K562 (cell line): ENCODE results near the gene BRD3OS. TPM values are rescaled to one million over a fixed set of nuclear protein-coding genes. Genes with fewer than 3 reads are reported as not detected.

Experiments used
- CBX2 ChIP-seq: fragments of 200-600 bp; sonication (generic); IDR thresholded peaks from one replicate; pipeline ENCODE4 v1.6.1; 2012; ENCODE audit warnings: mild to moderate bottlenecking, low read length, inconsistent platforms; ENCODE audit not compliant: insufficient read depth, poor library complexity, severe bottlenecking
- FOXJ2 ChIP-seq: fragments of 200-800 bp; sonication (Bioruptor generic); IDR thresholded peaks from 2 replicates; pipeline ENCODE4 v1.6.1; 2016; ENCODE audit warnings: missing genetic modification characterization, missing compliant biosample characterization
- HCFC1 ChIP-seq: IDR thresholded peaks from 2 replicates; pipeline ENCODE4 v1.6.1; 2012; ENCODE audit warnings: low read depth, low read length, improper control_type of control experiment
- NCOA2 ChIP-seq, 2 experiments: fragments of 450-650 bp; IDR thresholded peaks; 2 replicates each; pipeline ENCODE4 v1.6.1; 2018; ENCODE audit warnings: mild to moderate bottlenecking in 2 of 2, moderate library complexity in 1 of 2; ENCODE audit not compliant: partially characterized antibody in 2 of 2
- PURB ChIP-seq: sonication (generic); formaldehyde crosslinking; IDR thresholded peaks from 2 replicates; pipeline ENCODE4 v1.9.0; 2021; ENCODE audit warnings: low read depth, mild to moderate bottlenecking, missing genetic modification reagents
- SIN3A ChIP-seq, 2 experiments: fragments of 150-350 bp in 1 of 2; IDR thresholded peaks; 2 replicates each; pipeline ENCODE4 v1.6.1; 2011 to 2016; ENCODE audit warnings: borderline replicate concordance in 2 of 2, low read depth in 2 of 2, low read length in 2 of 2, mild to moderate bottlenecking in 2 of 2, moderate library complexity in 2 of 2; ENCODE audit not compliant: control insufficient read depth in 1 of 2
- TBP ChIP-seq: optimal IDR thresholded peaks from 2 replicates; pipeline ENCODE3; 2011; ENCODE audit warnings: low read depth, low read length, improper control_type of control experiment
- THRB ChIP-seq: fragments of 450-650 bp; formaldehyde crosslinking; conservative IDR thresholded peaks from 2 replicates; pipeline ENCODE4 v1.4.0; 2022; ENCODE audit warnings: mild to moderate bottlenecking, missing genetic modification characterization
- U2AF1 ChIP-seq: fragments of 200-400 bp; formaldehyde crosslinking; optimal IDR thresholded peaks from 2 replicates; pipeline ENCODE3; 2017; ENCODE audit warnings: mild to moderate bottlenecking, low read depth, low read length, moderate library complexity
- ZNF57 ChIP-seq: fragments of 450-650 bp; formaldehyde crosslinking; IDR thresholded peaks from 2 replicates; pipeline ENCODE4 v1.4.0; 2020; ENCODE audit warnings: mild to moderate bottlenecking, moderate library complexity
- polyA plus RNA-seq, 8 experiments: library from polyadenylated mRNA; depleted of rRNA in 4 of 8; stranded (reverse) in 5 of 8; unstranded in 3 of 8; fragments of >200 nt; fragmentation: Nextera tagmentation in 2 of 8; fragmentation: Illumina TruSeq in 1 of 8; extraction: Ambion mirVana in 2 of 8; extraction: Trizol in 1 of 8; gene quantifications; 2 replicates each; pipeline versions ENCODE4 v1.2.1 to v1.2.3, GENCODE V29; 2011 to 2014; ENCODE audit warnings: inconsistent platforms in 1 of 8, missing spikeins in 1 of 8
- total RNA-seq, 7 experiments: library from RNA; depleted of rRNA in 6 of 7; stranded (reverse); fragments of >200 nt in 6 of 7; fragmentation: Illumina TruSeq in 2 of 7; extraction: Trizol in 2 of 7; gene quantifications; 2 replicates each; pipeline versions ENCODE4 v1.2.1 to v1.2.3, GENCODE V29; 2011 to 2021; ENCODE audit warnings: low replicate concordance in 1 of 7
- TF ChIP-seq, protein P1 (sequence below): fragments of 250-450 bp; sonication (Bioruptor Pico); IDR thresholded peaks from 2 replicates; pipeline ENCODE4 v1.8.0; 2021; ENCODE audit warnings: moderate library complexity, mild to moderate bottlenecking, inconsistent platforms
- TF ChIP-seq, protein P2 (sequence below): fragments of 250-450 bp; sonication (Bioruptor Pico); IDR thresholded peaks from 2 replicates; pipeline ENCODE4 v1.8.0; 2021; ENCODE audit warnings: borderline replicate concordance, mild to moderate bottlenecking, moderate library complexity; ENCODE audit not compliant: poor library complexity, severe bottlenecking
- TF ChIP-seq, protein P3 (sequence below): fragments of 450-650 bp; IDR thresholded peaks from 2 replicates; pipeline ENCODE4 v1.6.1; 2016
- TF ChIP-seq, protein P4 (sequence below): sonication (generic); formaldehyde crosslinking; IDR thresholded peaks from 2 replicates; pipeline ENCODE4 v1.8.0; 2022; ENCODE audit warnings: missing genetic modification reagents, mild to moderate bottlenecking, moderate library complexity, borderline replicate concordance
- TF ChIP-seq, protein P5 (sequence below), 2 experiments: fragments of 450-650 bp; IDR thresholded peaks; 2 replicates each; pipeline ENCODE4 v1.6.1; 2018; ENCODE audit warnings: mild to moderate bottlenecking in 2 of 2, low read depth in 1 of 2; ENCODE audit not compliant: partially characterized antibody in 2 of 2

The BRD3OS gene
- total and polyA plus RNA-seq, 9 of the 15 experiments (the other 6 are each of a cell fraction or from before 2014, with no cell fraction given), result 1.1 to 8.7 (median 5.9) TPM

DNA sequence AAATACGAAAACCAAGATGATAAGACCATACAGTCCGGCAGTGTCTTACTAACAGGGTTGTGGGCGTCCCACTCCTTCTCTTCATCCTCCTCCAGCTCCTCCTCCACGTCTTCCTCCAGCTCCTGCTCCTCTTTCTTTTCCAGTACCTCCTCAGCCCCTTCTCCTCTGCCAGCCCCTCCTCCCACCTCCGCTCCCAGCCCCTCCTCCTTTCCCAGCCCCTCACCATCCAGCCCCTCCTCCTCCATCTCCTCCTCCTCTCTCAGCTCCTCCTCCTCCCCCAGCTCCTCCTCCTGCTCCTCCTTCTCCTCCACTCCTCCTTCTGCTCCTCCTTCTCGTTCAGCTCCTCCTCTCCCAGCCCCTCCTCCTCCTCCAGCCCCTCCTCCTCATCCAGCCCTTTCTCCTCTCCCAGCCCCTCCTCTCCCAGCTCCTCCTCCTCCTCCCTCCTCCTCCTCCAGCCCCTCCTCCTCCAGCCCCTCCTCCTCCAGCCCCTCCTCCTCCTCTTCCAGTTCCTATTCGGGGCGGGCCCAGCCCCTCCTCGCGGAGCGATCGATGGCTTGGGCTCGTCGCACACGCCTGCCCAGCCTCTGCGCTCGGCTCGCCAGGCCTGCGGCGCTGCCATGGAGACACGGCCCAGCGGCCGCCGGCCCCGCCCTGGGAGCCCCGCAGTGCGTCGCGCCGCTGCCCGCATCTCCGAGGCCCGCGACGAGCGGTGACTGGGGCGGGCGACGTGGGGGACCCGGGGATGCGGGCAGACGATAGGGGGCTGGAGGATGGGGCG is at the start of gene BRD3OS (continued):
- TF ChIP-seq, protein P1, sequence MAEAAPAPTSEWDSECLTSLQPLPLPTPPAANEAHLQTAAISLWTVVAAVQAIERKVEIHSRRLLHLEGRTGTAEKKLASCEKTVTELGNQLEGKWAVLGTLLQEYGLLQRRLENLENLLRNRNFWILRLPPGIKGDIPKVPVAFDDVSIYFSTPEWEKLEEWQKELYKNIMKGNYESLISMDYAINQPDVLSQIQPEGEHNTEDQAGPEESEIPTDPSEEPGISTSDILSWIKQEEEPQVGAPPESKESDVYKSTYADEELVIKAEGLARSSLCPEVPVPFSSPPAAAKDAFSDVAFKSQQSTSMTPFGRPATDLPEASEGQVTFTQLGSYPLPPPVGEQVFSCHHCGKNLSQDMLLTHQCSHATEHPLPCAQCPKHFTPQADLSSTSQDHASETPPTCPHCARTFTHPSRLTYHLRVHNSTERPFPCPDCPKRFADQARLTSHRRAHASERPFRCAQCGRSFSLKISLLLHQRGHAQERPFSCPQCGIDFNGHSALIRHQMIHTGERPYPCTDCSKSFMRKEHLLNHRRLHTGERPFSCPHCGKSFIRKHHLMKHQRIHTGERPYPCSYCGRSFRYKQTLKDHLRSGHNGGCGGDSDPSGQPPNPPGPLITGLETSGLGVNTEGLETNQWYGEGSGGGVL (CRISPR knock-in tag), result no peak
- TF ChIP-seq, protein P2, sequence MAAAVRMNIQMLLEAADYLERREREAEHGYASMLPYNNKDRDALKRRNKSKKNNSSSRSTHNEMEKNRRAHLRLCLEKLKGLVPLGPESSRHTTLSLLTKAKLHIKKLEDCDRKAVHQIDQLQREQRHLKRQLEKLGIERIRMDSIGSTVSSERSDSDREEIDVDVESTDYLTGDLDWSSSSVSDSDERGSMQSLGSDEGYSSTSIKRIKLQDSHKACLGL (CRISPR knock-in tag), result no peak
- no peak for TF ChIP-seq U2AF1
- peak; percentile 24 for TF ChIP-seq TBP
- TF ChIP-seq SIN3A (IDR thresholded peaks at IDR 0.05; ENCODE audit: borderline replicate concordance in 2 of 2, control insufficient read depth in 1 of 2, low read depth in 2 of 2, low read length in 2 of 2), result peak; percentile 86 to 94; a peak in 3 of 4 replicates
- peak; percentile 74 for TF ChIP-seq HCFC1
- TF ChIP-seq THRB (CRISPR knock-in tag), result no peak; the same call in none of the 2 replicates
- TF ChIP-seq ZNF57, result no peak
- TF ChIP-seq, protein P3, sequence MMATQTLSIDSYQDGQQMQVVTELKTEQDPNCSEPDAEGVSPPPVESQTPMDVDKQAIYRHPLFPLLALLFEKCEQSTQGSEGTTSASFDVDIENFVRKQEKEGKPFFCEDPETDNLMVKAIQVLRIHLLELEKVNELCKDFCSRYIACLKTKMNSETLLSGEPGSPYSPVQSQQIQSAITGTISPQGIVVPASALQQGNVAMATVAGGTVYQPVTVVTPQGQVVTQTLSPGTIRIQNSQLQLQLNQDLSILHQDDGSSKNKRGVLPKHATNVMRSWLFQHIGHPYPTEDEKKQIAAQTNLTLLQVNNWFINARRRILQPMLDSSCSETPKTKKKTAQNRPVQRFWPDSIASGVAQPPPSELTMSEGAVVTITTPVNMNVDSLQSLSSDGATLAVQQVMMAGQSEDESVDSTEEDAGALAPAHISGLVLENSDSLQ, result peak; percentile 84
- no peak for TF ChIP-seq NCOA2 (IDR thresholded peaks at IDR 0.05; ENCODE audit: partially characterized antibody in 2 of 2)
- TF ChIP-seq, protein P4, sequence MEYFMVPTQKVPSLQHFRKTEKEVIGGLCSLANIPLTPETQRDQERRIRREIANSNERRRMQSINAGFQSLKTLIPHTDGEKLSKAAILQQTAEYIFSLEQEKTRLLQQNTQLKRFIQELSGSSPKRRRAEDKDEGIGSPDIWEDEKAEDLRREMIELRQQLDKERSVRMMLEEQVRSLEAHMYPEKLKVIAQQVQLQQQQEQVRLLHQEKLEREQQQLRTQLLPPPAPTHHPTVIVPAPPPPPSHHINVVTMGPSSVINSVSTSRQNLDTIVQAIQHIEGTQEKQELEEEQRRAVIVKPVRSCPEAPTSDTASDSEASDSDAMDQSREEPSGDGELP (CRISPR knock-in tag), result peak; percentile 51; the same call in 1 of the 2 replicates
- TF ChIP-seq FOXJ2 (tag), result no peak
- TF ChIP-seq CBX2, result no peak
- TF ChIP-seq, protein P5, sequence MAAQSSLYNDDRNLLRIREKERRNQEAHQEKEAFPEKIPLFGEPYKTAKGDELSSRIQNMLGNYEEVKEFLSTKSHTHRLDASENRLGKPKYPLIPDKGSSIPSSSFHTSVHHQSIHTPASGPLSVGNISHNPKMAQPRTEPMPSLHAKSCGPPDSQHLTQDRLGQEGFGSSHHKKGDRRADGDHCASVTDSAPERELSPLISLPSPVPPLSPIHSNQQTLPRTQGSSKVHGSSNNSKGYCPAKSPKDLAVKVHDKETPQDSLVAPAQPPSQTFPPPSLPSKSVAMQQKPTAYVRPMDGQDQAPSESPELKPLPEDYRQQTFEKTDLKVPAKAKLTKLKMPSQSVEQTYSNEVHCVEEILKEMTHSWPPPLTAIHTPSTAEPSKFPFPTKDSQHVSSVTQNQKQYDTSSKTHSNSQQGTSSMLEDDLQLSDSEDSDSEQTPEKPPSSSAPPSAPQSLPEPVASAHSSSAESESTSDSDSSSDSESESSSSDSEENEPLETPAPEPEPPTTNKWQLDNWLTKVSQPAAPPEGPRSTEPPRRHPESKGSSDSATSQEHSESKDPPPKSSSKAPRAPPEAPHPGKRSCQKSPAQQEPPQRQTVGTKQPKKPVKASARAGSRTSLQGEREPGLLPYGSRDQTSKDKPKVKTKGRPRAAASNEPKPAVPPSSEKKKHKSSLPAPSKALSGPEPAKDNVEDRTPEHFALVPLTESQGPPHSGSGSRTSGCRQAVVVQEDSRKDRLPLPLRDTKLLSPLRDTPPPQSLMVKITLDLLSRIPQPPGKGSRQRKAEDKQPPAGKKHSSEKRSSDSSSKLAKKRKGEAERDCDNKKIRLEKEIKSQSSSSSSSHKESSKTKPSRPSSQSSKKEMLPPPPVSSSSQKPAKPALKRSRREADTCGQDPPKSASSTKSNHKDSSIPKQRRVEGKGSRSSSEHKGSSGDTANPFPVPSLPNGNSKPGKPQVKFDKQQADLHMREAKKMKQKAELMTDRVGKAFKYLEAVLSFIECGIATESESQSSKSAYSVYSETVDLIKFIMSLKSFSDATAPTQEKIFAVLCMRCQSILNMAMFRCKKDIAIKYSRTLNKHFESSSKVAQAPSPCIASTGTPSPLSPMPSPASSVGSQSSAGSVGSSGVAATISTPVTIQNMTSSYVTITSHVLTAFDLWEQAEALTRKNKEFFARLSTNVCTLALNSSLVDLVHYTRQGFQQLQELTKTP (IDR thresholded peaks at IDR 0.05; ENCODE audit: low read depth in 1 of 2, partially characterized antibody in 2 of 2), result peak in 1 of 2 experiments; percentile 24
- TF ChIP-seq PURB, result no peak
